ENCODE data around the gene SMOC2. TPM values are rescaled to one million over a fixed set of nuclear protein-coding genes. Genes with fewer than 3 reads are reported as not detected.

SMOC2 gene, protein sequence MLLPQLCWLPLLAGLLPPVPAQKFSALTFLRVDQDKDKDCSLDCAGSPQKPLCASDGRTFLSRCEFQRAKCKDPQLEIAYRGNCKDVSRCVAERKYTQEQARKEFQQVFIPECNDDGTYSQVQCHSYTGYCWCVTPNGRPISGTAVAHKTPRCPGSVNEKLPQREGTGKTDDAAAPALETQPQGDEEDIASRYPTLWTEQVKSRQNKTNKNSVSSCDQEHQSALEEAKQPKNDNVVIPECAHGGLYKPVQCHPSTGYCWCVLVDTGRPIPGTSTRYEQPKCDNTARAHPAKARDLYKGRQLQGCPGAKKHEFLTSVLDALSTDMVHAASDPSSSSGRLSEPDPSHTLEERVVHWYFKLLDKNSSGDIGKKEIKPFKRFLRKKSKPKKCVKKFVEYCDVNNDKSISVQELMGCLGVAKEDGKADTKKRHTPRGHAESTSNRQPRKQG
- total RNA-seq (not detected), polyA plus RNA-seq (not detected)

DNA sequence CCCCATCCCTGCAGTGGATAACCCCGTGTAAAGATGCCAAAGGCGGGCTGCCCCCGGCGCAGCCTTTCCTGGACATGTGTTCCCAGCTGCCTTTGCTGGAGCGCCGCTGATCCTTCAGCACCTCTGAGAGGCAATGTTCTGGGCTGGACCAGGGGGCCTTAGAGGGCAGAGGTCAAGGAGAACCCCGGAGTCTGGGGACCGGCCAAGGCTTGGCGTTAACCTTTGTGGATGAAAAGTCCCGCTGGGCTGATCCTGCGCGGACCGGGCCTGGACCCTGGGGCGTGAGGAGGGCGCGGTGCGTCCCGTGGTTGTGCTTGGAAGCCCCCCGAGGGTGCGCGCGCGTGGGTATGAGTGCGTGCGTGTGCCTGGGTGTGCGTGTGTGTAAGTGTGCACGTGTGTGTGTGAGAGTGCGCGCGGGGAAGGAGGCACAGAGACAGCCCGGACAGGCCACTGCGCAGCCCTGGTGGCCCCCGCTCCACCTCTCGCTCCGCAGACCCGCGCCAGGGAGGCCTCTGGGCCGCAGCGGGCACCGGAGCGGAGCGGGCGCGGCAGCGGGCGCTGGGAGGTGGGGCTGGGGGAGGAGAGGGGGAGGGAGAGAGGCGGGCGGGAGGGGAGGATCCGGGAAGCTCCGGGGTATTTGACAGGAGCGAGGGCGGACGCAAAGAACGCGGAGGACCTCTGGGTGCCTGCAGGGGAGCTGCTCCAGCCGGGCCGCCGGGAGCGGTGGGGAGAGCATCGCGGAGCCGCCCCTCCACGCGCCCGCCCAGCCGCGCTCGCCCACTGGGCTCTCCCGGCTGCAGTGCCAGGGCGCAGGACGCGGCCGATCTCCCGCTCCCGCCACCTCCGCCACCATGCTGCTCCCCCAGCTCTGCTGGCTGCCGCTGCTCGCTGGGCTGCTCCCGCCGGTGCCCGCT is at the start of gene SMOC2:
Gene SMOC2 (plus strand): TSS at position 665 of the 914 bp plus-strand sequence. CDS start 187 bp downstream, at position 852.
- H3K27me3 ChIP-seq (ENCODE audit: insufficient read depth, low read length): no peaks in the 10 kb centered on the region
- peaks cover 0 to 1% (median 0%) of the 10 kb centered on the region in 4 donors for H3K4me1 Mint-ChIP-seq
- no peak within 1 kb of the TSS for H3K4me3 ChIP-seq (ENCODE audit: low read length in 2 of 2)
- H3K36me3 ChIP-seq (ENCODE audit: insufficient read depth, low read length): no peaks in the 10 kb centered on the region
- H3K36me3 Mint-ChIP-seq: no peaks in the 10 kb centered on the region
- H3K27me3 Mint-ChIP-seq: peaks cover 30 to 45% of the 10 kb centered on the region in 2 donors
- H3K4me1 ChIP-seq (ENCODE audit: insufficient read depth, low read length): no peaks in the 10 kb centered on the region
- ChIA-PET POLR2A (ENCODE audit: partially characterized antibody) (no interaction called here), CTCF (ENCODE audit: partially characterized antibody) (no interaction called here)
- no peak within 1 kb of the TSS for H3K27ac ChIP-seq (ENCODE audit: low read depth, low read length)
- H3K9me3 Mint-ChIP-seq: peaks cover 0 to 4% (median 0%) of the 10 kb centered on the region in 8 donors
- intact Hi-C loops (cut with micrococcal nuclease): no loop called here
- DNase-seq: no peak
- no peak within 1 kb of the TSS for H3K27ac Mint-ChIP-seq
- no peaks in the 10 kb centered on the region for H3K9me3 ChIP-seq (ENCODE audit: control insufficient read depth in 1 of 2, low read length in 2 of 2)
- no peak within 1 kb of the TSS for H3K4me3 Mint-ChIP-seq

DNA sequence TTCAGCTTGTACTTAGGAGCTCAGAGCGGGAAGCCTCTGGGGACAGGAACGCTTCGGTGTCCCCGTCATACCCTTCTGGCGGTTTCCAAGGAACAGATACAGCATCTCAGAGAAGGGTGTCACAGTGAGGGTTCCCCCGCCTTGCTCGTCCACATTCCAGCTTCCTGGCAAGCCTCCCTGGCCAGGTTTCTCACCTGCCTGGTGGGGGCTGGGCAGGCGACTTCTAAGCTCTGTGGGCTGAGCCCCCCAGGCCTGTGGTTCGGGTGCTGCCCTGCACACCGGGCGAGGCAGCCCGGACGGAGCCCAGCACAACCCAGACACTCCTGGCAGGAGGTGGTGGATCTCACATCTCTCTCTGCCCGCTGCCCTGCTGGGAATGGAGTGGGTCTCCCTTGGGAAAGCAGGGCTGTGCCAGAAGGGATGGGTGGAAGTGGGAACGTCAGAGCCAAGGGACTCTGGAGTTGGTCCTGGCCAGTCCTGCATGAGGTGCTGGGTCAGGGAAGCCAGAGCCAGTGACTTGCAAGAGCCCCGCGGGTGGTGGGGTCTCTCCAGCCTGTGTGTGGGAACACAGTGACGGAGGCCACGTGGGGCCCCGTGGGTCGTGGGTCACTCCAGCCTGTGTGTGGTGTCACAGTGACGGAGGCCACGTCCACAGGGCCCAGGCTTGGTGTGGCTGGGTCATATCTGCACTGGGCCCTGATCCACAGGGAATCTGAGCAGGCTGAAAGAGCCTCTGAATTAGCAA is 47.7 kb upstream of the SMOC2 start:
- Histone ChIP-seq H3K36me3 (ENCODE audit: insufficient read depth, low read length) (no peaks in the 10 kb centered on the region), H3K4me1 (ENCODE audit: insufficient read depth, low read length) (no peaks in the 10 kb centered on the region), H3K27ac (ENCODE audit: low read depth, low read length) (no peak overlapping the region), H3K9me3 (ENCODE audit: control insufficient read depth in 1 of 2, low read length in 2 of 2) (no peaks in the 10 kb centered on the region), H3K27me3 (ENCODE audit: insufficient read depth, low read length) (no peaks in the 10 kb centered on the region), H3K4me3 (ENCODE audit: low read length in 2 of 2) (no peak overlapping the region)
- CTCF ChIA-PET (ENCODE audit: partially characterized antibody): interaction anchor here (0.6 kb wide), 1 partner anchor 694 kb away, joined by 3 read pairs; no protein-coding TSS in a partner anchor
- peaks cover 3 to 5% of the 10 kb centered on the region in 2 donors for H3K27me3 Mint-ChIP-seq
- H3K36me3 Mint-ChIP-seq: no peaks in the 10 kb centered on the region
- H3K27ac Mint-ChIP-seq: no peak overlapping the region
- H3K4me3 Mint-ChIP-seq: no peak overlapping the region
- no peaks in the 10 kb centered on the region for H3K4me1 Mint-ChIP-seq
- DNase-seq: no peak
- intact Hi-C loops (cut with micrococcal nuclease): no loop called here
- POLR2A ChIA-PET (ENCODE audit: partially characterized antibody): no interaction called here
- peaks cover 0 to 3% (median 0%) of the 10 kb centered on the region in 8 donors for H3K9me3 Mint-ChIP-seq

DNA sequence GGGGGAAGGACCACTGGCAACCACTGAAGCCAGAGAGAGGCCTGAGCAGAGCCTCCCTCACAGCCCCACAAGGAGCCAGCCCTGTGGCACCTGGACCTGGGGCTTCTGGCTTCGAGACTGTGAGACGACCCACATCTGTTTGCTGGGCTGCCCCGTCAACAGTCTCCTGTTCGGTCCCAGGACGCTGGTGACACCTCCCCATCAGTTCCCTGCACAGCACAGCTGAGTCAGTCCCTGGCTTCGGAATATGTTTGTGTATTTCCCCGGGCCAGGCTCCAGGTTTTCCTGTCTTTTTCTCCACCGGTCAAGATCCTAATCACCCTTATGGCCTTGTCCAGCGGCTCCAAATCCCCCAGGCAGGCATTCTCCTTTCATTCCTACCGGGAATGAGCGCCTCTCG is 46.4 kb upstream of the SMOC2 start:
- no peaks in the 10 kb centered on the region for H3K36me3 Mint-ChIP-seq
- H3K4me3 ChIP-seq (ENCODE audit: low read length in 2 of 2): no peak overlapping the region
- no peak overlapping the region for H3K4me3 Mint-ChIP-seq

DNA sequence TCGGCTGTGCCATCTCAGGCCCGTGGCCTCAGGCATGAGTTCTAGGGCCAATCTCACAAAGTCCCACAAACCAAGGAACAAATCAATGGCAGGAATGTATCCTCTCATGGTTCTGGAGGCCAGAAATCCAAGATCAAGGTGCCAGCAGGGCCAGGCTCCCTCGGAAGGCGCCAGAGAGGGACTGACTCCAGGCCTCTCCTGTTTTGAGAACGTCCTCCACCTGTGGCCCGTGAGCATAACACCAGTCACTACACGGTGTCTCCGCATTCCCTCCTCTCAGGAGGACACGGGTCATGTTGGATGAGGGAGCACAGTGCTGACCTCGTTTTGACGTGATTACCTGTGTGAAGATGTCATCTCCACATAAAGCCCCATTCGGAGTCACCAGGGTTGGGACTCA is 45.0 kb upstream of the SMOC2 start:
- intact Hi-C loops (cut with micrococcal nuclease): no loop called here
- no peaks in the 10 kb centered on the region for H3K9me3 ChIP-seq (ENCODE audit: control insufficient read depth in 1 of 2, low read length in 2 of 2)
- H3K27me3 ChIP-seq (ENCODE audit: insufficient read depth, low read length): no peaks in the 10 kb centered on the region
- no peaks in the 10 kb centered on the region for H3K4me1 Mint-ChIP-seq
- H3K4me1 ChIP-seq (ENCODE audit: insufficient read depth, low read length): no peaks in the 10 kb centered on the region
- H3K27ac Mint-ChIP-seq: no peak overlapping the region
- H3K36me3 ChIP-seq (ENCODE audit: insufficient read depth, low read length): no peaks in the 10 kb centered on the region
- no peak overlapping the region for H3K27ac ChIP-seq (ENCODE audit: low read depth, low read length)
- H3K4me3 Mint-ChIP-seq: no peak overlapping the region
- CTCF ChIA-PET (ENCODE audit: partially characterized antibody): no interaction called here
- H3K4me3 ChIP-seq (ENCODE audit: low read length in 2 of 2): no peak overlapping the region
- H3K27me3 Mint-ChIP-seq: peaks cover 3 to 7% of the 10 kb centered on the region in 2 donors
- POLR2A ChIA-PET (ENCODE audit: partially characterized antibody): no interaction called here
- H3K36me3 Mint-ChIP-seq: no peaks in the 10 kb centered on the region
- no peak for DNase-seq
- H3K9me3 Mint-ChIP-seq: peaks cover 0 to 4% (median 0%) of the 10 kb centered on the region in 8 donors

More for the DNA sequence above, 46.4 kb upstream of the SMOC2 start:
- no peaks in the 10 kb centered on the region for H3K36me3 ChIP-seq (ENCODE audit: insufficient read depth, low read length)
- CTCF ChIA-PET (ENCODE audit: partially characterized antibody): no interaction called here
- intact Hi-C loops (cut with micrococcal nuclease): no loop called here
- H3K4me1 ChIP-seq (ENCODE audit: insufficient read depth, low read length): no peaks in the 10 kb centered on the region
- H3K27me3 Mint-ChIP-seq: peaks cover 3% of the 10 kb centered on the region in 2 donors
- no peaks in the 10 kb centered on the region for H3K4me1 Mint-ChIP-seq
- no peaks in the 10 kb centered on the region for H3K9me3 ChIP-seq (ENCODE audit: control insufficient read depth in 1 of 2, low read length in 2 of 2)
- H3K27me3 ChIP-seq (ENCODE audit: insufficient read depth, low read length): no peaks in the 10 kb centered on the region
- no peak for DNase-seq
- POLR2A ChIA-PET (ENCODE audit: partially characterized antibody): no interaction called here
- H3K27ac Mint-ChIP-seq: peak overlapping the region in 1 of 7 donors; percentile 76
- peaks cover 0 to 3% (median 0%) of the 10 kb centered on the region in 8 donors for H3K9me3 Mint-ChIP-seq
- H3K27ac ChIP-seq (ENCODE audit: low read depth, low read length): no peak overlapping the region

DNA sequence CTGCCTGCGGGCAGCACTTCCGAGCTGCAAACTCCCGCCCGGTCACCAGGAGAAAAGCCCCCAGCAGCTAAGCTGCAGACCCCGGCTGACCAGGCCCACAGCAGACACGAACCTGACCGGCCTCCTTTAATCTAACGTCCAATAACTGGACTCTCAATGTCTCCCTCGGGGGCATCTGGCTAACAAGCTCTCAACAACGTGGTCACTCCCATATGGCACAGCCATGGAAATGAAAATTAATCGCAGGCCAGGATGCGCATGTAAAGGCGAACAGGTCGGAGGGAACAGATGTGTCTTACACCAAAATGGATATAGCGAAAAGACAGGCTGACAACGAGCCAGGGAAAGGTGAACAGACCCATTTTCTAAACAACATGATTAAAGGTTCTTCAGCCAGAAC is 44.4 kb upstream of the SMOC2 start:
- H3K4me1 Mint-ChIP-seq: no peaks in the 10 kb centered on the region
- no peak for DNase-seq
- no peak overlapping the region for H3K27ac Mint-ChIP-seq
- Histone ChIP-seq H3K27ac (ENCODE audit: low read depth, low read length) (no peak overlapping the region), H3K4me1 (ENCODE audit: insufficient read depth, low read length) (no peaks in the 10 kb centered on the region), H3K27me3 (ENCODE audit: insufficient read depth, low read length) (no peaks in the 10 kb centered on the region), H3K36me3 (ENCODE audit: insufficient read depth, low read length) (no peaks in the 10 kb centered on the region), H3K9me3 (ENCODE audit: control insufficient read depth in 1 of 2, low read length in 2 of 2) (no peaks in the 10 kb centered on the region), H3K4me3 (ENCODE audit: low read length in 2 of 2) (no peak overlapping the region)
- ChIA-PET POLR2A (ENCODE audit: partially characterized antibody) (no interaction called here), CTCF (ENCODE audit: partially characterized antibody) (no interaction called here)
- H3K36me3 Mint-ChIP-seq: no peaks in the 10 kb centered on the region
- H3K27me3 Mint-ChIP-seq: peaks cover 3 to 7% of the 10 kb centered on the region in 2 donors
- no peak overlapping the region for H3K4me3 Mint-ChIP-seq
- intact Hi-C loops (cut with micrococcal nuclease): no loop called here
- H3K9me3 Mint-ChIP-seq: peaks cover 0 to 4% (median 0%) of the 10 kb centered on the region in 8 donors

DNA sequence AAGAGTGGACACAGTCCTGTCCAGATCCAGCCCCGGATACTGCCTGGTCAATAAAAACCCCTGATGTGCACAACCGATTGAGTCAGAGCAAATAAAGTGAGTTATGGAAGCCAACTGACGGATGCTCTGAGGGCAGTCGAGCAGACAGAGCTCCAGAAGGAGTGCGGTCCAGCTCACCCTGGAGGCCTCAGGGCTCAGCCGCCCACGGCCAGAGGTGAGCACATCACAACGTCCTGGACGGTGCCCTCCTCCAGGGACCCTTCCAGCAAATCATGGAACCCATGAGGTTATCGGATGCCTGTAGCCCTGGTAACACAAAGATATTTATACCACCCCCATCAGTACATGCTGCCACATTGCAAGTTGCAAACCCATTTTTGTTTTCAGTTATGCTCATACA is 44.0 kb upstream of the SMOC2 start:
- Histone ChIP-seq H3K4me1 (ENCODE audit: insufficient read depth, low read length) (no peaks in the 10 kb centered on the region), H3K27ac (ENCODE audit: low read depth, low read length) (no peak overlapping the region), H3K36me3 (ENCODE audit: insufficient read depth, low read length) (no peaks in the 10 kb centered on the region), H3K9me3 (ENCODE audit: control insufficient read depth in 1 of 2, low read length in 2 of 2) (no peaks in the 10 kb centered on the region), H3K27me3 (ENCODE audit: insufficient read depth, low read length) (no peaks in the 10 kb centered on the region), H3K4me3 (ENCODE audit: low read length in 2 of 2) (no peak overlapping the region)
- H3K9me3 Mint-ChIP-seq: peaks cover 0 to 4% (median 0%) of the 10 kb centered on the region in 8 donors
- ChIA-PET POLR2A (ENCODE audit: partially characterized antibody) (no interaction called here), CTCF (ENCODE audit: partially characterized antibody) (no interaction called here)
- no peak overlapping the region for H3K4me3 Mint-ChIP-seq
- peaks cover 3 to 7% of the 10 kb centered on the region in 2 donors for H3K27me3 Mint-ChIP-seq
- no peak for DNase-seq
- H3K27ac Mint-ChIP-seq: no peak overlapping the region
- no peaks in the 10 kb centered on the region for H3K4me1 Mint-ChIP-seq
- H3K36me3 Mint-ChIP-seq: no peaks in the 10 kb centered on the region
- intact Hi-C loops (cut with micrococcal nuclease): no loop called here

DNA sequence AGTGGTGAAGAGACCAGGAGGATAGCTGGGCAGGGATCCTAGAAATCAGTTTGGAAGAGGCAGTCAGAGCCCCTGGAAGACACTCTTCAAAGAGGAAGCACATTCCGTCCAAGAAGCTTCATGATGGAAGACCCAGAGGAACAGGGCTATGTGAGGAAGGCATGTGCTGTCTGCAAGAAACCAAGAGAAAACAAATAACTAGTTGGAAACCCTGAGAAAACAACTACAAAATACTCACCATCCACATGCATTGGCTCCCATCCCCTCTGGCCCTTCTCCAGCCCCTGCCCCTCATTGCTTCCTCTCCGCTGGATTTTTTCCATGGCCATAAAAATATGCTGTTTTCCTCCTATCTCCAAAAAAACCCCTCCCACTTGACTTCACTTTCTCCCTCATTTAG is 40.9 kb upstream of the SMOC2 start:
- Mint-ChIP-seq H3K4me1 (no peaks in the 10 kb centered on the region), H3K36me3 (no peaks in the 10 kb centered on the region), H3K27me3 (peaks cover 2 to 7% of the 10 kb centered on the region in 2 donors), H3K27ac (no peak overlapping the region), H3K9me3 (peaks cover 0 to 4% (median 0%) of the 10 kb centered on the region in 8 donors), H3K4me3 (no peak overlapping the region)
- ChIA-PET POLR2A (ENCODE audit: partially characterized antibody) (no interaction called here), CTCF (ENCODE audit: partially characterized antibody) (no interaction called here)
- intact Hi-C loops (cut with micrococcal nuclease): no loop called here
- Histone ChIP-seq H3K4me1 (ENCODE audit: insufficient read depth, low read length) (no peaks in the 10 kb centered on the region), H3K4me3 (ENCODE audit: low read length in 2 of 2) (no peak overlapping the region), H3K27ac (ENCODE audit: low read depth, low read length) (no peak overlapping the region), H3K27me3 (ENCODE audit: insufficient read depth, low read length) (no peaks in the 10 kb centered on the region), H3K9me3 (ENCODE audit: control insufficient read depth in 1 of 2, low read length in 2 of 2) (no peaks in the 10 kb centered on the region), H3K36me3 (ENCODE audit: insufficient read depth, low read length) (no peaks in the 10 kb centered on the region)
- DNase-seq: no peak
